DMS 273 (cell line): ENCODE results near the gene KCTD1.

Experiments
- DNase-seq: peaks from one replicate; lab custom pipeline; 2025; ENCODE audit not compliant: unreplicated experiment; lab: John Stamatoyannopoulos, UW

The KCTD1 gene

GRCh38 chr18:26549263-26550094 is 1.1 kb upstream of the KCTD1 start:
- peak; percentile 84 for DNase-seq

GRCh38 chr18:26547646-26548414 is 523 bp downstream of the KCTD1 start:
- DNase-seq: no peak

GRCh38 chr18:26546875-26547645 is 1.3 kb downstream of the KCTD1 start:
- DNase-seq: no peak

GRCh38 chr18:26546170-26546874 is 2.0 kb downstream of the KCTD1 start:
- peak; percentile 12 for DNase-seq

GRCh38 chr18:26545335-26546123 is 2.8 kb downstream of the KCTD1 start:
- peak; percentile 33 for DNase-seq

- no peak for DNase-seq
These were observed 3.9 kb downstream of the KCTD1 start for GRCh38 chr18:26544451-26544850.

- no peak for DNase-seq
These were observed 5.0 kb downstream of the KCTD1 start for GRCh38 chr18:26543373-26543772.

GRCh38 chr18:26540043-26540628 is 8.2 kb downstream of the KCTD1 start:
- DNase-seq: peak; percentile 30

GRCh38 chr18:26538524-26538923 is 9.8 kb downstream of the KCTD1 start:
- no peak for DNase-seq

- no peak for DNase-seq
These were observed 11.7 kb downstream of the KCTD1 start for GRCh38 chr18:26536664-26537063.

GRCh38 chr18:26536032-26536431 is 12.3 kb downstream of the KCTD1 start:
- no peak for DNase-seq

GRCh38 chr18:26535630-26536029 is 12.7 kb downstream of the KCTD1 start:
- no peak for DNase-seq

- DNase-seq: no peak
These were observed 15.7 kb downstream of the KCTD1 start for GRCh38 chr18:26532367-26533340.

- no peak for DNase-seq
These were observed 16.6 kb downstream of the KCTD1 start for GRCh38 chr18:26531605-26532298.

- DNase-seq: no peak
These were observed 21.5 kb downstream of the KCTD1 start for GRCh38 chr18:26526966-26527234.

- no peak for DNase-seq
These were observed 22.0 kb downstream of the KCTD1 start for GRCh38 chr18:26526128-26526965.
